GM18861 (cell line): Measurements from ENCODE around the gene SLC35A3.
"Not testable (repeated sequence)": the region's sequence is repeated elsewhere in the genome, so short reads cannot be mapped to it uniquely, and the experiment has no call there.

Experiments
- ATAC-seq: cut with Tn5 transposase; IDR thresholded peaks from one replicate; pipeline ENCODE4 v1.9.1; 2021; ENCODE audit not compliant: unreplicated experiment

Gene SLC35A3

DNA sequence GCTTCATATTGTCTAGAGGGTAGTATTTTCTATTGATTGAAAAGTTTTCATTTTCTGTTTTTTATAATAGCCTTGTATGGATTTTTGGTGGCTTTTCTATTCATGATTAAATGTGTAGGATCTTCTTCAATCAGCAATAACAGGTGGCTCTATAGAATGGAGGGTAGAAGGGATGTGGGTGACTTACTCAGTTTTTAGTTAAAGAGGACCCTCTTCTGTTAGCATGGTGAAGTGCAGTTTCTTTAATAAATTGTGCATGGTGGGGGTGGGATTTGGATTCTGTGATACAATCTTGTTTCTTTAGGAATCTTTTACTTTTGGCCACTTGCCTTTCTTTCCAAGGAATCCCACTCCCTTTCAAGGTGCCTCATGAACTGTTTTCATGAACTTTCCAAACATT, 64.7 kb downstream of the SLC35A3 start:
- no peak for ATAC-seq

GRCh38 chr1:100035214-100035613, 65.4 kb downstream of the SLC35A3 start:
- no peak for ATAC-seq

- ATAC-seq = no peak
These were observed 67.2 kb downstream of the SLC35A3 start for GRCh38 chr1:100036718-100037655.

- ATAC-seq = no peak
These were observed 67.8 kb downstream of the SLC35A3 start for GRCh38 chr1:100037656-100037926.

GRCh38 chr1:100037927-100038659, 68.3 kb downstream of the SLC35A3 start:
- peak; percentile 81 for ATAC-seq

DNA sequence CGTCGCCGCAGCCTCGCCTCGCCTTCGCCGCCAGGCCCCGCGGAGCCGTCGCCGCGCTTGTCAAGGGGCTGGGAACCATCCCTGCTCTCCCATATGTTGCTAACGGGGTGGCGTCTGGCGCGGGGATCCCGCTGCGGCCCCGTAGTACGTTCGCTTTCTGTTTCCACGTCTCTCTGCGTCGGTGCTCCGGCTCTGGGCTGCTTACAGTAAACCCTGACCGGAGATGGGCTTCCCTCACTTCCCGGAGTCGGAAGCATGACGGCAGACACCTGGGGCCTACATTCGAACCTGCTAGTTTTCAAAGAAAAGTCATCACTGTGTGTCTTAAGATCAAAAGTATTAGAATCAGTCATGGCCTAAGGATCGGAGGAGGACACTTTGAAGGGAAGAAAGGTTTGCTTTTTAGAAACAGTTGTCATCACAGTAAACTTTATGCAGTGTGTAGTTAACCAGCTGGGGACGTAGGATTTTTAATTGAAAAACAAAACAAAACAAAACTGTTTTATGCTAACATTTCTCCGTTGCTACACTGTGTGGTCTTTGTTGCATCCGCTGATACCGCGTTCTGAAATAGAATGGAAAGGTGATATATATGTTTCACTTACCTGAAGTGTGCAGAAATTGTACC, 69.0 kb downstream of the SLC35A3 start:
- peak; percentile 29 for ATAC-seq

DNA sequence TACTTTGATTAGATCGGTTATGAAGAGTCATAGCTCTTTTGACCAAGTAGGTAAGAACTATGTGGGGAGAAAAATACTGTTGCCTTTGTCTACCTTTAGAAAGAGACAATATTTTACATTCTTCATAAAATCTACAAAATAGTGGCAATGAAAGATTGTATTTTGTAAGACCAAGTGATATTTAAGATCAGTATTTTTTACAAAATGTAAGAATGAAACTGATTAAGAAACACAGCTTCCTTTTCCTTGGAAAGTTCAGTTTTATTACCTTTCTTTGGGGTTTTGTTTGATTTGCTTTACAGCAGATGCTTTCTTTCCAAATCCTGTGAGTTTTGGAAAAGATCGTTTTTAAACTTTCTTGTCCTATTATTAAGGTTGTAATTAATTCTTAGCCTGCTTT, 69.8 kb downstream of the SLC35A3 start:
- no peak for ATAC-seq

GRCh38 chr1:100045206-100045605, 75.4 kb downstream of the SLC35A3 start:
- no peak for ATAC-seq

DNA sequence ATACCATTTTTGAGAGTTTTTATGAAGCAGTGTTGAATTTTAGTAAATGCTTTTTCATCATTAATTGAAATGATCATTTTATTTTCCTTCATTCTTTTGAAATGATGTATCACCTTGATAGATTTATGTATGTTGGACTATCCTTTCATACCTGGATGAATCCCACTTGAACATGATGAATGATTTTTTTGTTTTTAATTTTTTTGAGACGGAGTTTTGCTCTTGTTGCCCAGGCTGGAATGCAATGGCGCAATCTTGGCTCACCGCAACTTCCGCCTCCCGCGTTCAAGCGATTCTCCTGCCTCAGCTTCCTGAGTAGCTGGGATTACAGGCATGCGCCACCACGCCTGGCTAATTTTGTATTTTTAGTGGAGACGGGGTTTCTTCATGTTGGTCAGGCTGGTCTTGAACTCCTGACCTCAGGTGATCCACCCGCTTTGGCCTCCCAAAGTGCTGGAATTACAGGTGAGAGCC, 77.5 kb downstream of the SLC35A3 start:
- ATAC-seq = not testable (repeated sequence)

DNA sequence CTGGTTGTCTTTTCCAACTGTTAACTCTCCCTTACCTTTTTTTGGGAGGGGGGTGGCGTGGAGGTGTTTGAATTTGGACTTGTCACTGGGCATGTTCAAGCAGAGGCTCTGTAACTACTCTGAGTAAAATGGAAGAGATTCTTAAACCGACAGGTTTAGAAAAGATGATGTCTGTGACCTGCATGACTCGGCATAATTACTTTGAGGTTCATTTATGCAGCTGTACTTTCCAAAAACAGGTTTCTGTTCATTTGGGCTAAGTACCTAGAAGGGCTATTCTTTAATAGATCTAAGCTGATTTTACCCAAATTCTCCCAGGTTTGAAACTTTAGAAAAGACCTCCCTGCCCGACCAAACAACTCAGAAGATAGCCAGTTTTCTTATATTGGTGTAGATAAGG, 80.3 kb downstream of the SLC35A3 start:
- ATAC-seq = no peak

- no peak for ATAC-seq
These were observed 81.6 kb downstream of the SLC35A3 start for GRCh38 chr1:100051401-100051800.

GRCh38 chr1:100051893-100052292, 82.1 kb downstream of the SLC35A3 start:
- ATAC-seq = no peak

- peak; percentile 65 for ATAC-seq
These were observed 83.3 kb downstream of the SLC35A3 start for GRCh38 chr1:100053119-100053518.

GRCh38 chr1:100053727-100054126, 83.9 kb downstream of the SLC35A3 start:
- no peak for ATAC-seq

DNA sequence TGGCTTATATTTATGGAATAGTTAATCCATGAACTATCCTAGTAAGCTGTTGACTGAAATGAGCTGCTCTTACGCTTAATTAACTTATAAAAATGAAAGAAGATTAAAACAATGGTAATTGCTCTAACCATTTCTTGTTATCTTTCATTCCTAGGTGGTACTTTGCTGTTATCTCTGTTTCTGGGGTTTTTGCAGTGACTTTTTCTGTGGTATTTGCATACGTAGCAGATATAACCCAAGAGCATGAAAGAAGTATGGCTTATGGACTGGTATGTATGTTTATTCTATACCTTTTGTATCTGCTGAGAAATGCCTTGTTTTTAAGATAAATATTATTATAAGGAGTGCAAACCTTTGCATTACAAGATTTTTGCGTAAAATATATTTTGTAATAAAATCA, 91.9 kb downstream of the SLC35A3 start:
- ATAC-seq = no peak

GRCh38 chr1:100065183-100065968, 95.6 kb downstream of the SLC35A3 start:
- ATAC-seq = no peak

GRCh38 chr1:100065969-100066227, 96.1 kb downstream of the SLC35A3 start:
- ATAC-seq = no peak

- no peak for ATAC-seq
These were observed 100.6 kb downstream of the SLC35A3 start for GRCh38 chr1:100070201-100070939.

GRCh38 chr1:100073531-100073930, 103.7 kb downstream of the SLC35A3 start:
- no peak for ATAC-seq

GRCh38 chr1:100074604-100075395, 105.0 kb downstream of the SLC35A3 start:
- ATAC-seq = no peak
